HepG2 (cell line): ENCODE results near the gene TUBE1. TPM values are rescaled to one million over a fixed set of nuclear protein-coding genes. Genes with fewer than 3 reads are reported as not detected.

Experiments
- ATAC-seq: fragments of 200-7000 bp; cut with Tn5 transposase; 3 replicates; pipeline ENCODE4 v1.9.1; 2020; ENCODE audit warnings: mild to moderate bottlenecking, moderate library complexity
- BruUV-seq: library from RNA; stranded (reverse); fragments of 400-500 nt; replicated peaks from 2 replicates; lab custom pipeline; 2021; lab: Mats Ljungman, UMichigan
- CTCF ChIA-PET: fragments of 300-600 bp; formaldehyde crosslinking; extraction: SDS; loops from one replicate; lab custom pipeline; 2021; ENCODE audit warnings: low total read pairs, inconsistent platforms, low intra/inter-chr PET ratio; lab: Yijun Ruan, JAX
- POLR2A ChIA-PET: fragments of 350-600 bp; sonication (Branson Sonifier 250); formaldehyde crosslinking; loops from one replicate; lab custom pipeline; 2020; ENCODE audit warnings: antibody characterized with exemption, inconsistent platforms; lab: Yijun Ruan, JAX
- DNase-seq: peaks from one replicate; pipeline ENCODE4 v3.0.0-alpha.2; 2015; ENCODE audit warnings: low spot score
- FAIRE-seq: peaks from 3 replicates; lab custom pipeline; 2011; peaks lifted over from hg19 to GRCh38; lab: Jason Lieb, UNC
- H2AFZ ChIP-seq: one replicate; pipeline ENCODE4 v1.6.1; 2011; ENCODE audit warnings: low read length, inconsistent platforms
- H3K27ac ChIP-seq: fragments of 300-600 bp; 3 replicates; pipeline ENCODE4 v1.8.0; 2011; ENCODE audit warnings: mixed run types, mild to moderate bottlenecking, mixed read lengths, low read length, inconsistent platforms; ENCODE audit not compliant: insufficient read depth; ENCODE audit errors: extremely low read length
- H3K27me3 ChIP-seq, 2 experiments: fragments of 200-600 bp in 1 of 2; 2 replicates in 1 of 2; 3 replicates in 1 of 2; pipeline versions ENCODE4 v1.6.0 to v1.8.0; 2011; ENCODE audit warnings: low read length in 2 of 2, mild to moderate bottlenecking in 2 of 2, moderate library complexity in 2 of 2, inconsistent platforms in 1 of 2; ENCODE audit not compliant: insufficient read depth in 2 of 2, control insufficient read depth in 1 of 2
- H3K36me3 ChIP-seq, 2 experiments: fragments of 200-600 bp in 1 of 2; replicated peaks in 1 of 2; 2 replicates in 1 of 2; 3 replicates in 1 of 2; pipeline versions ENCODE4 v1.5.1 to v1.8.0; 2011; ENCODE audit warnings: low read length in 2 of 2, inconsistent platforms in 1 of 2; ENCODE audit not compliant: insufficient read depth in 2 of 2, control insufficient read depth in 1 of 2
- H3K4me1 ChIP-seq: 2 replicates; pipeline ENCODE4 v1.5.1; 2012; ENCODE audit warnings: low read length, inconsistent platforms; ENCODE audit not compliant: insufficient read depth
- H3K4me2 ChIP-seq: 2 replicates; pipeline ENCODE4 v1.6.0; 2011; ENCODE audit warnings: low read depth, low read length, inconsistent platforms
- H3K4me3 ChIP-seq, 3 experiments: fragments of 200-600 bp in 1 of 3; sonication (generic), shearing (Covaris generic) in 1 of 3; replicated peaks in 1 of 3; 2 replicates each; pipeline ENCODE4 v1.5.1; 2011 to 2016; ENCODE audit warnings: low read length in 3 of 3, inconsistent platforms in 2 of 3, low read depth in 2 of 3, mild to moderate bottlenecking in 2 of 3, control low read depth in 1 of 3, mixed read lengths in 1 of 3; ENCODE audit not compliant: insufficient read depth in 1 of 3
- H3K79me2 ChIP-seq: one replicate; pipeline ENCODE4 v1.6.1; 2011; ENCODE audit warnings: low read length, inconsistent platforms; ENCODE audit not compliant: insufficient read depth
- H3K9ac ChIP-seq: 2 replicates; pipeline ENCODE4 v1.6.0; 2011; ENCODE audit warnings: mild to moderate bottlenecking, low read depth, low read length, inconsistent platforms; ENCODE audit not compliant: insufficient read depth
- H3K9me3 ChIP-seq: 2 replicates; pipeline ENCODE4 v1.5.1; 2012; ENCODE audit warnings: mild to moderate bottlenecking, low read length
- H4K20me1 ChIP-seq: 2 replicates; pipeline ENCODE4 v1.6.0; 2011; ENCODE audit warnings: inconsistent platforms, mild to moderate bottlenecking, low read length, moderate library complexity; ENCODE audit not compliant: insufficient read depth
- BRCA1 ChIP-seq: sonication (generic); formaldehyde crosslinking; IDR thresholded peaks from 2 replicates; pipeline ENCODE4 v1.4.0; 2020; ENCODE audit warnings: missing genetic modification reagents
- CHCHD3 ChIP-seq: sonication (generic); formaldehyde crosslinking; IDR thresholded peaks from 2 replicates; pipeline ENCODE4 v1.8.0; 2022; ENCODE audit warnings: mild to moderate bottlenecking, missing genetic modification reagents, moderate library complexity
- CREB3 ChIP-seq: sonication (generic); formaldehyde crosslinking; IDR thresholded peaks from 2 replicates; pipeline ENCODE4 v1.5.0; 2020; ENCODE audit warnings: missing genetic modification reagents
- HIC2 ChIP-seq: sonication (generic); formaldehyde crosslinking; IDR thresholded peaks from 2 replicates; pipeline ENCODE4 v1.9.0; 2022; ENCODE audit warnings: low read depth, missing genetic modification reagents
- HNRNPH1 ChIP-seq: fragments of 200-400 bp; formaldehyde crosslinking; optimal IDR thresholded peaks from 2 replicates; pipeline ENCODE3; 2017; ENCODE audit warnings: mild to moderate bottlenecking, low read depth, low read length
- KLF15 ChIP-seq: sonication (generic); formaldehyde crosslinking; IDR thresholded peaks from 2 replicates; pipeline ENCODE4 v1.8.1; 2023; ENCODE audit warnings: borderline replicate concordance, mild to moderate bottlenecking, inconsistent platforms, missing genetic modification reagents, mixed read lengths
- NCOA1 ChIP-seq: sonication (generic); formaldehyde crosslinking; IDR thresholded peaks from 2 replicates; pipeline ENCODE4 v1.9.0; 2021; ENCODE audit warnings: missing genetic modification reagents
- NPAS2 ChIP-seq: sonication (generic); formaldehyde crosslinking; IDR thresholded peaks from 2 replicates; pipeline ENCODE4 v1.8.0; 2022; ENCODE audit warnings: mild to moderate bottlenecking, missing genetic modification reagents, borderline replicate concordance
- PRDM10 ChIP-seq: sonication (generic); formaldehyde crosslinking; IDR thresholded peaks from 2 replicates; pipeline ENCODE4 v1.4.0; 2020; ENCODE audit warnings: low read depth, missing genetic modification reagents
- SP4 ChIP-seq: sonication (generic); formaldehyde crosslinking; IDR thresholded peaks from 2 replicates; pipeline ENCODE4 v1.8.1; 2023; ENCODE audit warnings: mild to moderate bottlenecking, missing genetic modification reagents
- TARDBP ChIP-seq: sonication (generic); formaldehyde crosslinking; IDR thresholded peaks from 2 replicates; pipeline ENCODE4 v1.8.0; 2022; ENCODE audit warnings: mild to moderate bottlenecking, missing genetic modification reagents
- ZNF367 ChIP-seq: sonication (generic); formaldehyde crosslinking; IDR thresholded peaks from 2 replicates; pipeline ENCODE4 v1.4.0; 2020; ENCODE audit warnings: missing genetic modification reagents, borderline replicate concordance
- ZNF674 ChIP-seq: sonication (generic); formaldehyde crosslinking; IDR thresholded peaks from 2 replicates; pipeline ENCODE4 v1.5.0; 2020; ENCODE audit warnings: low read depth, mild to moderate bottlenecking, missing genetic modification reagents
- ZNF737 ChIP-seq: sonication (generic); formaldehyde crosslinking; IDR thresholded peaks from 2 replicates; pipeline ENCODE4 v1.5.0; 2020; ENCODE audit warnings: missing genetic modification reagents, mild to moderate bottlenecking, borderline replicate concordance
- ZNF891 ChIP-seq: sonication (generic); formaldehyde crosslinking; IDR thresholded peaks from 2 replicates; pipeline ENCODE4 v1.5.0; 2020; ENCODE audit warnings: mild to moderate bottlenecking, missing genetic modification reagents
- whole genome bisulfite sequencing: methylation state at CpG from one replicate; pipeline ENCODE4 v1.1.6; 2017; ENCODE audit warnings: low lambda C conversion rate; 5-methylcytosine and 5-hydroxymethylcytosine counted together
- in situ Hi-C: cut with HindIII; loops from 2 replicates; pipeline ENCODE4 v1.10.0; 2017; ENCODE audit warnings: low pct_unique_long_range_greater_than_20kb; ENCODE audit not compliant: extremely low pct_ligation_motif_present
- intact Hi-C: fragments of 100-400 bp; cut with micrococcal nuclease; formaldehyde crosslinking; loops from one replicate; pipeline ENCODE4 v1.10.0; 2022; ENCODE audit not compliant: unreplicated experiment
- polyA plus RNA-seq, 8 experiments: library from polyadenylated mRNA; depleted of rRNA in 3 of 8; stranded (reverse) in 7 of 8; unstranded in 1 of 8; fragments of >200 nt; fragmentation: Illumina TruSeq in 4 of 8; extraction: Trizol in 4 of 8; gene quantifications; 2 replicates each; pipeline versions ENCODE4 v1.2.1 to v1.2.3, GENCODE V29; 2011 to 2016; ENCODE audit warnings: low read depth in 4 of 8, missing spikeins in 1 of 8, mixed read lengths in 1 of 8; ENCODE audit not compliant: insufficient read depth in 1 of 8
- total RNA-seq, 5 experiments: library from RNA; depleted of rRNA; stranded (reverse); fragments of >200 nt; fragmentation: Illumina TruSeq; extraction: Trizol; gene quantifications; 2 replicates each; pipeline ENCODE4 v1.2.3, GENCODE V29; 2016; ENCODE audit warnings: low read depth in 1 of 5

Gene TUBE1
- total and polyA plus RNA-seq, 2 of the 13 experiments (the other 11 are each of a cell fraction or from before 2014, with no cell fraction given), result 17.3 to 22.6 TPM

- no peak for TF ChIP-seq SP4 (CRISPR knock-in tag)
- TF ChIP-seq CHCHD3, result 0 out of 2 replicates have a peak, but pooled peaks have one; percentile 32
- no peak for TF ChIP-seq ZNF737 (CRISPR knock-in tag)
- no peak for TF ChIP-seq ZNF674
- TF ChIP-seq CREB3 (CRISPR knock-in tag), result 0 out of 2 replicates have a peak, but pooled peaks have one; percentile 17
- no peak for TF ChIP-seq TARDBP (CRISPR knock-in tag)
These were observed 542 bp downstream of the TUBE1 start (continued) for GRCh38 chr6:112086744-112087135.

GRCh38 chr6:112085286-112086065, 1.8 kb downstream of the TUBE1 start:
- H3K4me2 ChIP-seq, result no peak overlapping the region
- no peaks in the 10 kb centered on the region; a peak in 1 of 5 replicates for H3K27me3 ChIP-seq
- H3K9me3 ChIP-seq, result no peaks in the 10 kb centered on the region
- no peaks in the 10 kb centered on the region for H4K20me1 ChIP-seq
- no TSS peak for BruUV-seq
- intact Hi-C loops (loop anchor here (5.0 kb wide), 1 partner anchor 62 kb away; no protein-coding TSS in a partner anchor), in situ Hi-C loops (loop anchor here (5.0 kb wide), 1 partner anchor 77 kb away; no protein-coding TSS in a partner anchor)
- 94% methylated on average over 8 of the region's 8 CpGs for WGBS
- H3K27ac ChIP-seq, result no peak overlapping the region
- H2AFZ ChIP-seq, result no peak overlapping the region
- H3K9ac ChIP-seq, result no peak overlapping the region
- FAIRE-seq, result no peak
- no peak overlapping the region for H3K4me3 ChIP-seq
- H3K36me3 ChIP-seq, result no peaks in the 10 kb centered on the region; a peak in 1 of 5 replicates
- ATAC-seq, result no peak
- POLR2A ChIA-PET, result no interaction called here
- H3K79me2 ChIP-seq, result no peaks in the 10 kb centered on the region
- CTCF ChIA-PET, result interaction anchor here (1.2 kb wide), 1 partner anchor 78 kb away, joined by 3 read pairs; no protein-coding TSS in a partner anchor
- no peak for DNase-seq
- H3K4me1 ChIP-seq, result peaks cover 10% of the 10 kb centered on the region
- TF ChIP-seq ZNF367 (CRISPR knock-in tag) (no peak), NCOA1 (CRISPR knock-in tag) (no peak), KLF15 (CRISPR knock-in tag) (no peak), PRDM10 (CRISPR knock-in tag) (no peak), HNRNPH1 (no peak), BRCA1 (no peak), NPAS2 (CRISPR knock-in tag) (no peak), ZNF891 (CRISPR knock-in tag) (no peak), SP4 (CRISPR knock-in tag) (no peak), HIC2 (CRISPR knock-in tag) (no peak)
